ENCODE data around the gene FBXW7.

DNA sequence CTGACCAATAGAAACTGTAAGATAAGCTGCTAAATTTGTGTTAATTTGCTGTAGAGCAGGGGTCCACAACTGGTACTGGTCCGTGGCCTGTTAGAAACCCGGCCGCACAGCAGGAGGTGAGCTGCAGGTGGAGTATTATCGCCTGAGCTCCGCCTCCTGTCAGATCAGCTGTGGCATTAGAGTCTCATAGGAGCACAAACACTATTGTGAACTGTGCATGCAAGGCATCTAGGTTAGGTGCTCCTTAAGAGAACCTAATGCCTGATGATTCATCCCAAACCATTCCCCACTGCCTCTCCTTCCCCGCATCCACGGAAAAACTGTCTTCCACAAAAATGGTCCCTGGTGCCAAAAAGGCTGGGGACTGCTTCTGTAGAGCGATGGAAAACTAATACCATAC, 19.7 kb downstream of the FBXW7 start:
- TF ChIP-seq, protein P1, sequence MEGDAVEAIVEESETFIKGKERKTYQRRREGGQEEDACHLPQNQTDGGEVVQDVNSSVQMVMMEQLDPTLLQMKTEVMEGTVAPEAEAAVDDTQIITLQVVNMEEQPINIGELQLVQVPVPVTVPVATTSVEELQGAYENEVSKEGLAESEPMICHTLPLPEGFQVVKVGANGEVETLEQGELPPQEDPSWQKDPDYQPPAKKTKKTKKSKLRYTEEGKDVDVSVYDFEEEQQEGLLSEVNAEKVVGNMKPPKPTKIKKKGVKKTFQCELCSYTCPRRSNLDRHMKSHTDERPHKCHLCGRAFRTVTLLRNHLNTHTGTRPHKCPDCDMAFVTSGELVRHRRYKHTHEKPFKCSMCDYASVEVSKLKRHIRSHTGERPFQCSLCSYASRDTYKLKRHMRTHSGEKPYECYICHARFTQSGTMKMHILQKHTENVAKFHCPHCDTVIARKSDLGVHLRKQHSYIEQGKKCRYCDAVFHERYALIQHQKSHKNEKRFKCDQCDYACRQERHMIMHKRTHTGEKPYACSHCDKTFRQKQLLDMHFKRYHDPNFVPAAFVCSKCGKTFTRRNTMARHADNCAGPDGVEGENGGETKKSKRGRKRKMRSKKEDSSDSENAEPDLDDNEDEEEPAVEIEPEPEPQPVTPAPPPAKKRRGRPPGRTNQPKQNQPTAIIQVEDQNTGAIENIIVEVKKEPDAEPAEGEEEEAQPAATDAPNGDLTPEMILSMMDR (conservative IDR thresholded peaks at IDR 0.05; ENCODE audit: low read depth, low read length) = no peak
- no peak for TF ChIP-seq EZH2 (IDR thresholded peaks at IDR 0.05; ENCODE audit: borderline replicate concordance, low read depth, low read length, poor library complexity, severe bottlenecking)
